Measurements from ENCODE around the gene SLIT3. TPM values are rescaled to one million over a fixed set of nuclear protein-coding genes. Genes with fewer than 3 reads are reported as not detected.
A peak's percentile ranks its signal among the peaks of the same experiment; 100 is the strongest.

Gene SLIT3
- total RNA-seq, 1 experiment from 2014 or later: 2.0 TPM

GRCh38 chr5:169029037-169029436 lies 271.9 kb downstream of the SLIT3 start:
- H3K36me3 ChIP-seq: no peaks in the 10 kb centered on the region
- H3K27ac ChIP-seq: no peak overlapping the region
- H3K27me3 ChIP-seq: 0 out of 2 replicates have a peak, but pooled peaks cover 3% of the 10 kb centered on the region
- H3K9me3 ChIP-seq (replicated peaks): no peaks in the 10 kb centered on the region
- DNase-seq: no peak
- H3K4me1 ChIP-seq: no peaks in the 10 kb centered on the region
- no peak overlapping the region for H3K4me3 ChIP-seq

DNA sequence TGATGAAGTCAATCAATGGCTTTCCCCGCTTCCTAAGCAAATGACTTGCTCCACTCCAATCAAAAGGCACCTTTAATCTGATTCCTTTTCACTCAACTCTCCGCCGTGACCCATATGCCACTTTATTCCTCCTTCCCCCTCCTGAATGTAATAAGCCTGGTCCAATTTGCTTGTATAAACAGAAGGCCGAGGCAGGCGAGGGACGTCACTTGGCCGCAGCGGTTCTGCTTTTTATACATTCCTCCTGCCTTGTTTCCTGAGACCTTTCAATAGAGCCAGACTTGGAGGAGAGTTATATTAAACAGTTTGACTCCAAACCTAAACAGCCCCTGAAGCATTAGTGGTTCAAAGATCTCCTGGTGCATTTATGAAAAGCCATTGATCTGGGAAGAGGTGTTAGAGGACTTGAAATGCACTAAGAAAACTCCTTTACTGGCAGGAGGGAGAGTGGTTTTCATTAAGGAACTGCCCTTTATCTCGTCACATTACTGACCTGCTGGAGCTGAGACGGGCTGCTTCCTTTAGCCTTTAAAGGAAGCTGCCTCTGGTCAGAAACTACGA lies 273.4 kb downstream of the SLIT3 start:
- no peaks in the 10 kb centered on the region for H3K36me3 ChIP-seq
- no peak overlapping the region for H3K27ac ChIP-seq
- no peaks in the 10 kb centered on the region for H3K9me3 ChIP-seq (replicated peaks)
- DNase-seq: no peak
- 0 out of 2 replicates have a peak, but pooled peaks cover 3% of the 10 kb centered on the region for H3K27me3 ChIP-seq
- H3K4me3 ChIP-seq: no peak overlapping the region
- H3K4me1 ChIP-seq: no peaks in the 10 kb centered on the region

- Histone ChIP-seq H3K36me3 (no peaks in the 10 kb centered on the region), H3K4me1 (no peaks in the 10 kb centered on the region), H3K9me3 (replicated peaks) (no peaks in the 10 kb centered on the region), H3K4me3 (no peak overlapping the region), H3K27me3 (0 out of 2 replicates have a peak, but pooled peaks cover 3% of the 10 kb centered on the region), H3K27ac (no peak overlapping the region)
- no peak for DNase-seq
Measured at GRCh38 chr5:169025491-169025890, 275.4 kb downstream of the SLIT3 start.

DNA sequence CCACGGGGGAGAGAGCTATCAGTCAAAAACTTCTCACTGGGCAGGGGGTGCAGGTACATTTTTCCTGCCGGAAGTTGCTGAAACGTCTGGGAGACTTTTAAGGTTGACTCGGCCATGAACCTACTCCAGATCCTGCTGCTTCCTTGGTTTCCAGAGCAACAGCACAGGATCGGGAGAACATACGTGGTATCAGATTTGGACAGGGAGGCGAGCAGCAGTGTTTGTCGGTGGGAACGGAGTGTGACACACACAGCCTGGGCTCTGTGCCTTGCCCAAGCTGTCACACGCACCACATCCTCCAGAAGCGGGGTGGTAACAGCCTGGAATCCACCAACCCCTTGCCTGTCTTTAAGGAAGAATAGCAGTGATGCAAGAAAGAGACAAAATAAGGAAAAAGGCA lies 276.5 kb downstream of the SLIT3 start:
- H3K36me3 ChIP-seq: no peaks in the 10 kb centered on the region
- H3K4me3 ChIP-seq: no peak overlapping the region
- H3K27ac ChIP-seq: no peak overlapping the region
- no peak for DNase-seq
- no peaks in the 10 kb centered on the region for H3K4me1 ChIP-seq
- H3K9me3 ChIP-seq (replicated peaks): no peaks in the 10 kb centered on the region
- H3K27me3 ChIP-seq: 0 out of 2 replicates have a peak, but pooled peaks cover 3% of the 10 kb centered on the region

DNA sequence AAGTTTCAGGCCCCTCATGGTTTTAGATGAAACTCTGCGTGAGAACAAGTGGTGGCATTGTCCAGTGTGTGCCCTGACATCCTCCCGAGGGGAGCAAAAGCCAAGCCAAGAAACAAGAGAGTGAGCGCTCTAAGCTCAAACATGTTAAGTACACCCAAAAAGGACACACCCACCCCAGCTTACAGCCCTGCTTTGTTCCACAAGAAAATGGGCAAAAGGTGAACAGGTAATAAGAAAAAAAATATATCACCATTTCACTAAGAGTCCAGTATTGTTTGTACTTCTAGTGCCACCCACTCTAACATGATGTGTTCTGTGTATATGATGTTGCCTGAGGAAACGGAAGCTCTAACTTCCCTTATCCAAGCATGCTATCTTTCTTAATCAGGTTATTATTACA lies 278.2 kb downstream of the SLIT3 start:
- Histone ChIP-seq H3K27me3 (0 out of 2 replicates have a peak, but pooled peaks cover 3% of the 10 kb centered on the region), H3K9me3 (replicated peaks) (no peaks in the 10 kb centered on the region), H3K4me1 (no peaks in the 10 kb centered on the region), H3K27ac (no peak overlapping the region), H3K36me3 (no peaks in the 10 kb centered on the region), H3K4me3 (no peak overlapping the region)
- DNase-seq: no peak

DNA sequence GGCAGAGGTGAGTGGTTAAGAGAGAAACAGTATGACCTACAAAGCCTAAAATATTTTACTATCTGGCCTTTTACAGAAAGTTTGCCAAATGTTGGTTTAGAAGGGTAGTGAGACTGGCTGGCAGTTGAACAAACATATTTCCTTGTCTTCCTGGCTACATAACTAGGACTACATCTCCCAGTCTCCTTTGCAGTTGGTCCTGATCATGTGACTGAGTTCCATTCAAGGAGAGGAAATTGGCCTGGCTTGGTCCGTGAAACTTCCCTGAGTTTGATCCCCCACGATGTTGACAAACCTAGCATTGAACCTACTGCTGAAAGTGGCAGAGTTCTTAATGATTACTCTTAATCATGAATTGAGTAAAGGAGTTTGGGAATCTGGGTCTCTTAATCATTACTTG lies 280.8 kb downstream of the SLIT3 start:
- Histone ChIP-seq H3K4me1 (no peaks in the 10 kb centered on the region), H3K36me3 (no peaks in the 10 kb centered on the region), H3K4me3 (0 out of 2 replicates have a peak overlapping the region, but pooled peaks have one; percentile 17), H3K27me3 (0 out of 2 replicates have a peak, but pooled peaks cover 3% of the 10 kb centered on the region), H3K9me3 (replicated peaks) (no peaks in the 10 kb centered on the region), H3K27ac (no peak overlapping the region)
- DNase-seq: peak; percentile 15 to 49

DNA sequence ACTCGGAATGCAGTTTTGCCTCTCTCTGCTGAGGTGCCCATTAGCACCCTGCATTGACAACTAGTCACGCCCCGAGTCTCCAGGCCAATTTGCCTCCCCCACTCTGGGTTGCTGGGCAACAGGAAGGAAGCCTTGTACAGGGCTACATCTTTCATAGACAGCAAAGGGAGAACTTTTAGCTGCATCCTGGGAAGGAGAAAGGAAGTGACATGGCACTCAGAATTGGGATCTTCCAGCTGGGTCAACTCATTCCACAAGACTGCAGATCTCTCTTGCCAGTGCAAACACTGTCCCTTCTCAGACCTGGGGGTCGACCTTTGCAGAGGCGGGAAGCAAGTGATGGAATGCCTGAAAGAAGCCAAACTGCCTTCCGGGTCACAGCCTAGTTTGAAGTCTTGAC lies 282.0 kb downstream of the SLIT3 start:
- no peaks in the 10 kb centered on the region for H3K4me1 ChIP-seq
- H3K4me3 ChIP-seq: no peak overlapping the region
- no peak for DNase-seq
- H3K36me3 ChIP-seq: no peaks in the 10 kb centered on the region
- H3K27ac ChIP-seq: no peak overlapping the region
- H3K9me3 ChIP-seq (replicated peaks): no peaks in the 10 kb centered on the region
- H3K27me3 ChIP-seq: no peaks in the 10 kb centered on the region; the same call in 1 of the 2 replicates

DNA sequence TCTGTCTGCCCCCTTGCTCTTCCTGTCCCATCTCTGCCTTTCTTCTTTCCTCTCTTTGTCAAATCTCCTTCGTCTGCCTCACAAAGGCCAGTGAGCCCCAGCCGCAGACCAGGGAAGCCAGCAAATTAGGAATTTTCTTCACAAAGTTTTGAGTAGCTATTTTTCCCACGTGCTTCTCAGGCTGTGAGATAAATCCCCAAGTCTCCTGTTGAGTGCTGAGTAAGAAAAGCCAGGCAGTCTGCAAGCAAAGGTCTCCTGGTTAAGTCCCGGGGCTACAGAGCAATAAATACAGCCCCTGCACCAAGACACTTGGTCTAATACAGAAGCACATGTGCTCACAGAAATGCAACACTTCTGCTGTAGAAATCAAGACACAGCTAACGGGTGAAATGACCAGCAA lies 284.9 kb downstream of the SLIT3 start:
- Histone ChIP-seq H3K27me3 (peaks cover 5% of the 10 kb centered on the region; the same call in 1 of the 2 replicates), H3K4me3 (no peak overlapping the region), H3K4me1 (no peaks in the 10 kb centered on the region), H3K36me3 (no peaks in the 10 kb centered on the region), H3K27ac (no peak overlapping the region), H3K9me3 (replicated peaks) (no peaks in the 10 kb centered on the region)
- DNase-seq: no peak

GRCh38 chr5:169013846-169014245 lies 287.1 kb downstream of the SLIT3 start:
- peaks cover 15% of the 10 kb centered on the region; the same call in 1 of the 2 replicates for H3K27me3 ChIP-seq
- H3K27ac ChIP-seq: no peak overlapping the region
- H3K4me1 ChIP-seq: no peaks in the 10 kb centered on the region
- H3K4me3 ChIP-seq: no peak overlapping the region
- no peaks in the 10 kb centered on the region for H3K9me3 ChIP-seq (replicated peaks)
- no peak for DNase-seq
- no peaks in the 10 kb centered on the region for H3K36me3 ChIP-seq

DNA sequence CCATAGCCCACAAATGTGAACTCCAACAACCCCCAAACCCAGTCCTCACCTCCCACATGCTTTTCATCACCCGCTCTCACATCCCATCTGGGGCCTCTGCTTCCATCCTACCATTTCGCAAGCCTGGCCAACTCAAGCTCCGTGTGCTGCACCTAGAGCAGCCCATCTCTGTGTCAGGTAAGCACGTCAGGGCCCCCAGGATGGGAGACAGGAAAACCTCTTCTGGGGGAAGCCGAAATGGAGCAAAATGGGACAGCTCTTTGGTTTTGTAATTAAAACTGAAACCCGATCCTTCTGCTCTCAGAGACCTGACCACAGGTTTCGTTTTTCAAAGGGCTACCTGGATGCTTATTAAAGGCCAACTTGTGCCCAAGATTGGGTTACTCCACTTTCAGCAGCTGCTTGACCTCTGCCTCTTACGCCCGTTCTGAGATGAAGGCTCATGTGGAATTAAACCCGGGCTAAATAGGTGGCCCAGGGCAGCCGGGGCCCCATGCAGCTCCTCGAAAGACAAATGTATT lies 287.7 kb downstream of the SLIT3 start:
- Histone ChIP-seq H3K27me3 (peaks cover 15% of the 10 kb centered on the region; the same call in 1 of the 2 replicates), H3K36me3 (no peaks in the 10 kb centered on the region), H3K4me1 (no peaks in the 10 kb centered on the region), H3K4me3 (no peak overlapping the region), H3K9me3 (replicated peaks) (no peaks in the 10 kb centered on the region), H3K27ac (no peak overlapping the region)
- no peak for DNase-seq

DNA sequence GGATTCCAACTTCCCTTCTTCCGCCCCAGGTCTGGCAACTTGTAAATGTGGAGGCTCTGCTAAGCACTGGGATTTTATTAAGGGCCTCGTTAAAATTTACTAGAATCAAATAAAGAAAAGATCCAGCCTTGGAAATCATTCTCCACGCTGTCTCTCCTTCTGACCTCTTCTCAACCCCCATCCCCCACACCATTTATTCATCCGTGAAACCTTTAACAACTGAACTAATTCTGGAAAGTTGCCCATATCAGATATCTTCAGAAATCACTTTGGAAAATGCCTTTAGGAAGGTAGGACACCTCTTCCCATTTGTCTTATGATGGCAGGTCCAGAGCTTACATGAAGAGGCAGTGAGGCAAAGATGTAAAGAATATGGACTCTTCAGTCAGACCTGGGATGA lies 288.5 kb downstream of the SLIT3 start:
- Histone ChIP-seq H3K9me3 (replicated peaks) (no peaks in the 10 kb centered on the region), H3K4me1 (no peaks in the 10 kb centered on the region), H3K4me3 (no peak overlapping the region), H3K36me3 (no peaks in the 10 kb centered on the region), H3K27me3 (peaks cover 16% of the 10 kb centered on the region; the same call in 1 of the 2 replicates), H3K27ac (no peak overlapping the region)
- DNase-seq: no peak

GRCh38 chr5:169011451-169011850 lies 289.5 kb downstream of the SLIT3 start:
- H3K4me1 ChIP-seq: no peaks in the 10 kb centered on the region
- no peaks in the 10 kb centered on the region for H3K36me3 ChIP-seq
- H3K27ac ChIP-seq: no peak overlapping the region
- no peak for DNase-seq
- no peak overlapping the region for H3K4me3 ChIP-seq
- H3K27me3 ChIP-seq: peaks cover 20% of the 10 kb centered on the region; the same call in 1 of the 2 replicates
- H3K9me3 ChIP-seq (replicated peaks): no peaks in the 10 kb centered on the region

- H3K9me3 ChIP-seq (replicated peaks): no peaks in the 10 kb centered on the region
- H3K27me3 ChIP-seq: peaks cover 20% of the 10 kb centered on the region; the same call in 1 of the 2 replicates
- H3K4me3 ChIP-seq: no peak overlapping the region
- H3K4me1 ChIP-seq: no peaks in the 10 kb centered on the region
- no peak overlapping the region for H3K27ac ChIP-seq
- no peaks in the 10 kb centered on the region for H3K36me3 ChIP-seq
- DNase-seq: no peak
Measured at GRCh38 chr5:169011009-169011408, 289.9 kb downstream of the SLIT3 start.

DNA sequence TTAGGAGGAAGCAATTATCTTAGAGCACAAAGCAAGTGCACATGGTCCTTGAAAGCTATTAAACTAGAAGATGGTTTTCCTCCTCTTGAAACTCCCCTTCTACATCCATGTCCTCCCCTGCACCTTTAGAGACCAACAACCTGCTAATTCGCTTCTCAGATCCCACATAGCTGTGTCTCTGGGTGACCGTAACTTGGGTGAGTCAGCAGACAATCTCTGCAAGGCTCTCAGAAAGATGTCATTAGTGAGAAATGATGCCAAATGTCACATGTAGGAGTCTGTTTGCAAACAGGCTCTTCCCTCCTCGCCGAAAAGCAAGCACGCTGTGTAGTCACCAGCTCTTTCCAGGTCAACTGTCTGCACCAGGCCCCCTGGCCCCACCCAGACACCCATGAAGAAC lies 291.8 kb downstream of the SLIT3 start:
- H3K27ac ChIP-seq: no peak overlapping the region
- peaks cover 33% of the 10 kb centered on the region for H3K27me3 ChIP-seq
- no peak for DNase-seq
- no peak overlapping the region for H3K4me3 ChIP-seq
- H3K9me3 ChIP-seq (replicated peaks): no peaks in the 10 kb centered on the region
- H3K4me1 ChIP-seq: no peaks in the 10 kb centered on the region
- no peaks in the 10 kb centered on the region for H3K36me3 ChIP-seq

- no peak overlapping the region for H3K27ac ChIP-seq
- H3K4me1 ChIP-seq: no peaks in the 10 kb centered on the region
Measured at GRCh38 chr5:169006842-169007790, 293.8 kb downstream of the SLIT3 start.

More at GRCh38 chr5:169006842-169007790, 293.8 kb downstream of the SLIT3 start:
- H3K27me3 ChIP-seq: peaks cover 37% of the 10 kb centered on the region
- DNase-seq: no peak
- no peak overlapping the region for H3K4me3 ChIP-seq
- no peaks in the 10 kb centered on the region for H3K36me3 ChIP-seq
- H3K9me3 ChIP-seq (replicated peaks): no peaks in the 10 kb centered on the region
